ENCODE data around the gene LAPTM5.

DNA sequence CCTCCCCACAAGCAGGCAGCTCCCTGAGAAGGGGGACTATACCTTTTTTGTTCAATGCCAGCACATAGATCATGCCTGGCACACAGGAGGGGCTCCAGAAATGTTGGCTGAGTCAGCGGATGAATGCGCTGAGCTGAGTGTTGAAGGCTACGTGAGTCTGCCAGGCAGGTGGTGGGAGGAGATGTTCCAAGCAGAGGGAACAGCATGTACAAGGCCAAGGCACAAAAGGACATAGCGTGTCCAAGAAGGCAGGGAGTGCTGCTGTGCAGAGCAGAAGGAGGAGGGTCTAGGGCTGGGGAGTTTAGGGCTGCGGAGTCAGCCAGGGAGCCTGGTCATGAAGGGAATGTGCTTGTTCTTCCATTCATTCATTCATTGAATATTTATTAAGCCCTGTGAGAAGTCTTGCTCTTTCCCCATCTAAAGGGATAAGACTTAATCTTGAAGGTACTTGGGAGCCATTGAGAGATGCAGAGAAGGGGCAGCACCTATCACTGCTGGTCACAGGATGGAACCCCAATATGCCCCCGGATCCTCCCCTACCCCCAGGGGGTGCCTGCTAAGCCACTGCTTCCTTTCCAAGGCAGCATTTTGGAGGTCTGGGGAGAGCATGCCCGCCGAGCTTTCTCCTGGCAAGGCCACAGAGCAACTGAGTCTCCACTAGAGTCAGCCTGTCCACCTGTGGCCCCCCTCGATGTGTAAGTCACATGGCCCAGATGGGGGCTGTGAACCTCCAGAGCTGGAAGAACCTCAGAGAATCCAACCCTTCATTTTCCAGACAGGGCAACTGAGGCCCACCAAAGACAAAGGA lies 31.2 kb upstream of the LAPTM5 start:
- TF ChIP-seq, protein P1, sequence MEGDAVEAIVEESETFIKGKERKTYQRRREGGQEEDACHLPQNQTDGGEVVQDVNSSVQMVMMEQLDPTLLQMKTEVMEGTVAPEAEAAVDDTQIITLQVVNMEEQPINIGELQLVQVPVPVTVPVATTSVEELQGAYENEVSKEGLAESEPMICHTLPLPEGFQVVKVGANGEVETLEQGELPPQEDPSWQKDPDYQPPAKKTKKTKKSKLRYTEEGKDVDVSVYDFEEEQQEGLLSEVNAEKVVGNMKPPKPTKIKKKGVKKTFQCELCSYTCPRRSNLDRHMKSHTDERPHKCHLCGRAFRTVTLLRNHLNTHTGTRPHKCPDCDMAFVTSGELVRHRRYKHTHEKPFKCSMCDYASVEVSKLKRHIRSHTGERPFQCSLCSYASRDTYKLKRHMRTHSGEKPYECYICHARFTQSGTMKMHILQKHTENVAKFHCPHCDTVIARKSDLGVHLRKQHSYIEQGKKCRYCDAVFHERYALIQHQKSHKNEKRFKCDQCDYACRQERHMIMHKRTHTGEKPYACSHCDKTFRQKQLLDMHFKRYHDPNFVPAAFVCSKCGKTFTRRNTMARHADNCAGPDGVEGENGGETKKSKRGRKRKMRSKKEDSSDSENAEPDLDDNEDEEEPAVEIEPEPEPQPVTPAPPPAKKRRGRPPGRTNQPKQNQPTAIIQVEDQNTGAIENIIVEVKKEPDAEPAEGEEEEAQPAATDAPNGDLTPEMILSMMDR (IDR thresholded peaks at IDR 0.05): no peak
- TF ChIP-seq POLR2A (IDR thresholded peaks at IDR 0.05) (no peak), POLR2AphosphoS5 (IDR thresholded peaks at IDR 0.05) (no peak)
